Measurements from ENCODE around the gene NDUFAF8. TPM values are rescaled to one million over a fixed set of nuclear protein-coding genes. Genes with fewer than 3 reads are reported as not detected.

NDUFAF8 gene
- total RNA-seq, 2 experiments from 2014 or later: 72.3 to 75.4 TPM

- no peak for ATAC-seq
- POLR2A ChIA-PET: no interaction called here
- Mint-ChIP-seq H3K4me1 (ENCODE audit: low read depth) (no peaks in the 10 kb centered on the region), H3K27me3 (no peaks in the 10 kb centered on the region), H3K9me3 (no peaks in the 10 kb centered on the region), H3K27ac (no peak overlapping the region), H3K36me3 (ENCODE audit: low read depth) (no peaks in the 10 kb centered on the region), H3K4me3 (no peak overlapping the region)
- intact Hi-C loops (cut with micrococcal nuclease): no loop called here
- DNase-seq: no peak
- TF ChIP-seq CTCF (IDR thresholded peaks at IDR 0.05): no peak
- CTCF ChIA-PET: no interaction called here
These were observed 32.5 kb upstream of the NDUFAF8 start for GRCh38 chr17:81206657-81207056.

GRCh38 chr17:81207610-81208581, 31.2 kb upstream of the NDUFAF8 start:
- POLR2A ChIA-PET: no interaction called here
- CTCF ChIA-PET: no interaction called here
- ATAC-seq: peak; percentile 39

GRCh38 chr17:81208651-81209050, 30.5 kb upstream of the NDUFAF8 start:
- Mint-ChIP-seq H3K27ac (no peak overlapping the region), H3K27me3 (no peaks in the 10 kb centered on the region), H3K4me3 (no peak overlapping the region), H3K4me1 (ENCODE audit: low read depth) (peaks cover 2% of the 10 kb centered on the region), H3K9me3 (no peaks in the 10 kb centered on the region), H3K36me3 (ENCODE audit: low read depth) (no peaks in the 10 kb centered on the region)
- intact Hi-C loops (cut with micrococcal nuclease): no loop called here
- ATAC-seq (no peak), DNase-seq (no peak)
- CTCF ChIA-PET: no interaction called here
- TF ChIP-seq CTCF (IDR thresholded peaks at IDR 0.05): no peak
- POLR2A ChIA-PET: no interaction called here

More at GRCh38 chr17:81207610-81208581, 31.2 kb upstream of the NDUFAF8 start:
- intact Hi-C loops (cut with micrococcal nuclease): no loop called here
- Mint-ChIP-seq H3K36me3 (ENCODE audit: low read depth) (no peaks in the 10 kb centered on the region), H3K9me3 (no peaks in the 10 kb centered on the region), H3K27me3 (no peaks in the 10 kb centered on the region), H3K4me3 (no peak overlapping the region), H3K27ac (no peak overlapping the region), H3K4me1 (ENCODE audit: low read depth) (peaks cover 2% of the 10 kb centered on the region)
- DNase-seq: peak; percentile 14
- no peak for TF ChIP-seq CTCF (IDR thresholded peaks at IDR 0.05)

- TF ChIP-seq CTCF (IDR thresholded peaks at IDR 0.05): no peak
- no peak for DNase-seq
- no peak overlapping the region for H3K4me3 Mint-ChIP-seq
- intact Hi-C loops (cut with micrococcal nuclease): no loop called here
- H3K27me3 Mint-ChIP-seq: no peaks in the 10 kb centered on the region
- CTCF ChIA-PET: no interaction called here
- no peaks in the 10 kb centered on the region for H3K36me3 Mint-ChIP-seq (ENCODE audit: low read depth)
- POLR2A ChIA-PET: no interaction called here
- no peak overlapping the region for H3K27ac Mint-ChIP-seq
- H3K4me1 Mint-ChIP-seq (ENCODE audit: low read depth): peaks cover 2% of the 10 kb centered on the region
- no peaks in the 10 kb centered on the region for H3K9me3 Mint-ChIP-seq
- ATAC-seq: no peak
These were observed 30.0 kb upstream of the NDUFAF8 start for GRCh38 chr17:81209141-81209540.

GRCh38 chr17:81210466-81210865, 28.7 kb upstream of the NDUFAF8 start:
- H3K36me3 Mint-ChIP-seq (ENCODE audit: low read depth): no peaks in the 10 kb centered on the region
- H3K9me3 Mint-ChIP-seq: no peaks in the 10 kb centered on the region
- H3K27ac Mint-ChIP-seq: no peak overlapping the region
- no peaks in the 10 kb centered on the region for H3K27me3 Mint-ChIP-seq
- ChIA-PET POLR2A (no interaction called here), CTCF (no interaction called here)
- H3K4me3 Mint-ChIP-seq: no peak overlapping the region
- ATAC-seq (no peak), DNase-seq (no peak)
- intact Hi-C loops (cut with micrococcal nuclease): no loop called here
- peaks cover 2% of the 10 kb centered on the region for H3K4me1 Mint-ChIP-seq (ENCODE audit: low read depth)
- no peak for TF ChIP-seq CTCF (IDR thresholded peaks at IDR 0.05)
